Adrenal gland (tissue), 5 donors: Measurements from ENCODE around the gene GLB1L3.

Experiments
- CTCF ChIP-seq, 6 experiments: fragments of 450-650 bp in 4 of 6; fragments of 200-600 bp in 2 of 6; sonication (generic) in 1 of 6; IDR thresholded peaks; 1 replicate in 5 of 6; 2 replicates in 1 of 6; pipeline versions ENCODE4 v1.5.1 to v1.8.0; 2016 to 2021; ENCODE audit warnings: antibody characterized with exemption in 6 of 6, mild to moderate bottlenecking in 2 of 6, moderate library complexity in 1 of 6
- POLR2A ChIP-seq, 2 donors: fragments of 450-650 bp; IDR thresholded peaks; one replicate each; pipeline ENCODE4 v1.6.1; 2017; ENCODE audit warnings: antibody characterized with exemption in 2 of 2, mild to moderate bottlenecking in 2 of 2, moderate library complexity in 1 of 2
- donor health status: DM: no; HTN: no; CAD: no.

- no peak for TF ChIP-seq POLR2A (IDR thresholded peaks at IDR 0.05)
- TF ChIP-seq CTCF (IDR thresholded peaks at IDR 0.05), result no peak
Measured at GRCh38 chr11:134355136-134355535, 79.0 kb downstream of the GLB1L3 start.
